Calu3 (cell line): Measurements from ENCODE around the gene NLGN1. TPM values are rescaled to one million over a fixed set of nuclear protein-coding genes. Genes with fewer than 3 reads are reported as not detected.
A peak's percentile ranks its signal among the peaks of the same experiment; 100 is the strongest.
"Not testable (repeated sequence)": the region's sequence is repeated elsewhere in the genome, so short reads cannot be mapped to it uniquely, and the experiment has no call there.

ENCODE experiments used
- BruUV-seq: library from RNA; stranded (reverse); fragments of 400-500 nt; replicated peaks from 2 replicates; lab custom pipeline; 2021; lab: Mats Ljungman, UMichigan
- CTCF ChIA-PET: fragments of 300-600 bp; sonication (Branson Sonifier 250); formaldehyde crosslinking; loops from one replicate; lab custom pipeline; 2022; ENCODE audit warnings: antibody characterized with exemption; lab: Charles Lee
- DNase-seq: peaks from one replicate; pipeline ENCODE4 v3.0.0; 2022
- H3K27ac Mint-ChIP-seq: one replicate; pipeline ENCODE4 v1.8.0; 2022; ENCODE audit warnings: mixed read lengths; ENCODE audit not compliant: unreplicated experiment
- H3K27me3 Mint-ChIP-seq: one replicate; pipeline ENCODE4 v1.8.0; 2022; ENCODE audit warnings: mixed read lengths; ENCODE audit not compliant: unreplicated experiment
- H3K36me3 Mint-ChIP-seq: one replicate; pipeline ENCODE4 v1.8.0; 2022; ENCODE audit warnings: mild to moderate bottlenecking, moderate library complexity, mixed read lengths; ENCODE audit not compliant: insufficient read depth, unreplicated experiment
- H3K4me1 Mint-ChIP-seq: one replicate; pipeline ENCODE4 v1.8.0; 2022; ENCODE audit warnings: mild to moderate bottlenecking, low read depth, mixed read lengths; ENCODE audit not compliant: unreplicated experiment
- H3K4me3 Mint-ChIP-seq: one replicate; pipeline ENCODE4 v1.8.0; 2022; ENCODE audit warnings: mild to moderate bottlenecking, low read depth, moderate library complexity, mixed read lengths; ENCODE audit not compliant: unreplicated experiment
- H3K9me3 Mint-ChIP-seq: one replicate; pipeline ENCODE4 v1.8.0; 2022; ENCODE audit warnings: low read depth, mixed read lengths; ENCODE audit not compliant: unreplicated experiment
- intact Hi-C: fragments of 100-400 bp; cut with micrococcal nuclease; formaldehyde crosslinking; loops from one replicate; pipeline ENCODE4 v1.10.0; 2022; ENCODE audit not compliant: unreplicated experiment
- total RNA-seq: library from RNA; stranded (reverse); gene quantifications from 2 replicates; pipeline ENCODE4 v1.2.3, GENCODE V29; 2022
- TF ChIP-seq, protein P1 (sequence below): fragments of 200-600 bp; IDR thresholded peaks from one replicate; pipeline ENCODE4 v1.8.0; 2022; ENCODE audit warnings: antibody characterized with exemption; ENCODE audit not compliant: unreplicated experiment

NLGN1 gene
- total RNA-seq, 1 experiment from 2014 or later, result 2.6 TPM

DNA sequence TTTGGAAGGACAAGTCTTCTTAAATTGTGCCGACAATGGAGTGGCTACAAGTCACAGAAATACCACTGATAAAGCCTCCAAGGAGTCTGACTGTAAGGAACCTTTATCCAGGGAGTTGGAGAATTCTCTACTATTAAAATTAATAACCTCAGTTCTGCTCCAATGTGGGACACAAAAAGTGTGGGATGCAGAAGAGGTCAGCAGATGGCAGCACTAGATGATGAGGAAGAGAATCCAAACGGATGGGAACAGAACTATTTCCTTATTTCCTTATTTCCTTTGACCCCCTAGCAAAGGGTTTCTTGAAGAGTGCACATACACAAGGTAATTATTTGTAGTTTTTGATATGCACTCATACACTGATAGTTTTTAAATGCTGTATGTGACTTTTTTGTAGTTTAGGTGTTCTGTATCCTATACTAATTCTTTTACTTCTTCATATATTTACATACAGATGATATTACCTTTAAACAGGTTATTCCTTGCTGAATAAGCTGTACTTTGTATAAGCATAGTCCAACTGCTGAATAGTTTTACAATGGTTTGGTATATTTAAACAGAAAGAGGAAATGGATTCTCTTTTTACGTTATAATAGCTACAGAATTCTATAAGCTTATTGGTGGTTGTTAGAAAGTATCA lies 25.6 kb upstream of the NLGN1 start:
- Mint-ChIP-seq H3K36me3 (no peaks in the 10 kb centered on the region), H3K27me3 (no peaks in the 10 kb centered on the region), H3K4me1 (no peaks in the 10 kb centered on the region), H3K9me3 (no peaks in the 10 kb centered on the region), H3K4me3 (no peak overlapping the region), H3K27ac (no peak overlapping the region)
- DNase-seq, result peak; percentile 66
- intact Hi-C loops, result loop anchor here (1.0 kb wide), 1 partner anchor 181 kb away; no protein-coding TSS in a partner anchor
- TF ChIP-seq, protein P1, sequence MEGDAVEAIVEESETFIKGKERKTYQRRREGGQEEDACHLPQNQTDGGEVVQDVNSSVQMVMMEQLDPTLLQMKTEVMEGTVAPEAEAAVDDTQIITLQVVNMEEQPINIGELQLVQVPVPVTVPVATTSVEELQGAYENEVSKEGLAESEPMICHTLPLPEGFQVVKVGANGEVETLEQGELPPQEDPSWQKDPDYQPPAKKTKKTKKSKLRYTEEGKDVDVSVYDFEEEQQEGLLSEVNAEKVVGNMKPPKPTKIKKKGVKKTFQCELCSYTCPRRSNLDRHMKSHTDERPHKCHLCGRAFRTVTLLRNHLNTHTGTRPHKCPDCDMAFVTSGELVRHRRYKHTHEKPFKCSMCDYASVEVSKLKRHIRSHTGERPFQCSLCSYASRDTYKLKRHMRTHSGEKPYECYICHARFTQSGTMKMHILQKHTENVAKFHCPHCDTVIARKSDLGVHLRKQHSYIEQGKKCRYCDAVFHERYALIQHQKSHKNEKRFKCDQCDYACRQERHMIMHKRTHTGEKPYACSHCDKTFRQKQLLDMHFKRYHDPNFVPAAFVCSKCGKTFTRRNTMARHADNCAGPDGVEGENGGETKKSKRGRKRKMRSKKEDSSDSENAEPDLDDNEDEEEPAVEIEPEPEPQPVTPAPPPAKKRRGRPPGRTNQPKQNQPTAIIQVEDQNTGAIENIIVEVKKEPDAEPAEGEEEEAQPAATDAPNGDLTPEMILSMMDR, result peak; percentile 68
- BruUV-seq, result no TSS peak
- CTCF ChIA-PET, result interaction anchor here (0.7 to 1.6 kb wide), 4 partner anchors 8 to 181 kb away, joined by 3 read pairs; no protein-coding TSS in a partner anchor

DNA sequence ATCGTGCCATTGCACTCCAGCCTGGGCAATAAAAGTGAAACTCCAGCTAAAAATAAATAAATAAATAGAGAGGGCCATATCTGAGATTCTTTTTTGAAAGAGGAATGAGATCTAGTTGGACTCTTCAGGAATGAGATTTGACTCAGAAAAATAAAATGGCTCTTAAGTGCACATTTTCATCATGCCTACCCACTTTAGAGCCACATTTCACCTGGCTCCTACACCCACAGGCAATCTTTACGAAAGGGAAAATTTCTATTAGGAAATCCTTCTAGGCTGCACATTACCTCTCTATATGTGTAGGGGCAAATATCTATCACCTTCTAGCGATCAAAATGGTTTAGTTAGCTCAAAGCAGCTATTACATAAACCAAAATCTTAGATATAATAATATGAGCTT lies 16.9 kb upstream of the NLGN1 start:
- CTCF ChIA-PET, result interaction anchor here (0.6 to 0.9 kb wide), 2 partner anchors 8 to 10 kb away, joined by 3 read pairs; no protein-coding TSS in a partner anchor
- intact Hi-C loops, result no loop called here
- Mint-ChIP-seq H3K9me3 (peaks cover 3% of the 10 kb centered on the region), H3K4me3 (no peak overlapping the region), H3K36me3 (no peaks in the 10 kb centered on the region), H3K4me1 (no peaks in the 10 kb centered on the region), H3K27ac (no peak overlapping the region), H3K27me3 (peaks cover 23% of the 10 kb centered on the region)
- no peak for DNase-seq
- no TSS peak for BruUV-seq
- TF ChIP-seq, protein P1, result no peak

DNA sequence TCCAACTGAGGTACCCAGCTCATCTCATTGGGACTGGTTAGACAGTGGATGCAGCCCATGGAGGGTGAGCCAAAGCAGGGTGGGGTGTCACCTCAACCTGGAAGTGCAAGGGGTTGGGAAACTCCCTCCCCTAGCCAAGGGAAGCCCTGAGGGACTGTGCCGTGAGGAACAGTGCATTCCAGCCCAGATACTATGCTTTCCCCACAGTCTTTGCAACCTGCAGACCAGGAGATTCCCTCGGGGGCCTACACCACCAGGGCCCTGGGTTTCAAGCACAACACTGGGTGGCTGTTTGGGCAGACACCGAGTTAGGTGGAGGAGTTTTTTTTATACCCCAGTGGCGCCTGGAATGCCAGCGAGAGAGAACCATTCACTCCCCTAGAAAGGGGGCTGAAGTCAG lies 15.6 kb upstream of the NLGN1 start:
- H3K4me3 Mint-ChIP-seq, H3K4me1 Mint-ChIP-seq, H3K36me3 Mint-ChIP-seq, intact Hi-C loops, H3K27ac Mint-ChIP-seq, H3K9me3 Mint-ChIP-seq, DNase-seq, BruUV-seq: not testable (repeated sequence)
- H3K27me3 Mint-ChIP-seq, result peaks cover 23% of the 10 kb centered on the region
- CTCF ChIA-PET, result interaction anchor here (0.6 kb wide), 1 partner anchor 949 kb away, joined by 4 read pairs; no protein-coding TSS in a partner anchor

DNA sequence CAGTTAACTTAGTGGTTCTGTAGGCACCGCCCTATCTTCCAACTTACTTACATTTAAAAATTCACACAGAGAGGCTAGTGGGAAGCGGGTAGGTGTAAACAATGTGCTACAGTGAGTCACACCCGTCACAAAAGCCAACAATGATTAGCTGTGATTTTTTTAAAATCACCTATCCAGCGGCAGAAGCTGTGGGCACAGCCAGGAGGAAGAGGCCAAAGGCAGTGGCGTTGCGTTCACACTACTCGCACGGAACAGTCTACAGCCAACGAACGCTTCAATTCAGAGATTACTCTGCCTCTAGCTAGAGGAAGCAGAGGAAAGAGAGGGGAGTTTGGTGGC lies 2.5 kb upstream of the NLGN1 start:
- CTCF ChIA-PET, result interaction anchor here (0.6 to 1.5 kb wide), 3 partner anchors 8 to 194 kb away, joined by 3 to 4 read pairs (median 4); no protein-coding TSS in a partner anchor
- intact Hi-C loops, result loop anchor here (5.0 to 10.0 kb wide), 3 partner anchors 173 to 410 kb away; no protein-coding TSS in a partner anchor
- Mint-ChIP-seq H3K4me3 (peak overlapping the region; percentile 77), H3K9me3 (no peaks in the 10 kb centered on the region), H3K36me3 (peaks cover 37% of the 10 kb centered on the region), H3K4me1 (peaks cover 23% of the 10 kb centered on the region), H3K27ac (peak overlapping the region; percentile 95), H3K27me3 (peaks cover 23% of the 10 kb centered on the region)
- peak; percentile 67 for DNase-seq
- TSS peak; percentile 96 for BruUV-seq
- TF ChIP-seq, protein P1, result no peak
